IPS-18a (cell line): ENCODE data around the gene RPS6KA6.
"Not testable (repeated sequence)": the region's sequence is repeated elsewhere in the genome, so short reads cannot be mapped to it uniquely, and the experiment has no call there.

ENCODE experiments used
- H3K27ac ChIP-seq: one replicate; pipeline ENCODE4 v1.5.1; 2013; ENCODE audit warnings: low read length
- H3K27me3 ChIP-seq: one replicate; pipeline ENCODE4 v1.6.1; 2013; ENCODE audit warnings: mild to moderate bottlenecking, low read length; ENCODE audit not compliant: control insufficient read depth, insufficient read depth
- H3K36me3 ChIP-seq: one replicate; pipeline ENCODE4 v1.6.1; 2013; ENCODE audit warnings: low read depth, low read length; ENCODE audit not compliant: control insufficient read depth
- H3K4me1 ChIP-seq: one replicate; pipeline ENCODE4 v1.6.1; 2013; ENCODE audit warnings: low read depth, low read length; ENCODE audit not compliant: control insufficient read depth
- H3K4me3 ChIP-seq: one replicate; pipeline ENCODE4 v1.5.1; 2013; ENCODE audit warnings: low read length
- H3K9ac ChIP-seq: one replicate; pipeline ENCODE4 v1.6.1; 2013; ENCODE audit warnings: mild to moderate bottlenecking, low read length, moderate library complexity
- H3K9me3 ChIP-seq: one replicate; pipeline ENCODE4 v1.6.1; 2013; ENCODE audit warnings: low read depth, low read length; ENCODE audit not compliant: control insufficient read depth

RPS6KA6 gene

GRCh38 chrX:84099120-84099519 lies 88.9 kb downstream of the RPS6KA6 start:
- peaks cover 8% of the 10 kb centered on the region for H3K9me3 ChIP-seq
- H3K9ac ChIP-seq, result no peak overlapping the region
- H3K27me3 ChIP-seq, result no peaks in the 10 kb centered on the region
- no peak overlapping the region for H3K4me3 ChIP-seq
- H3K4me1 ChIP-seq, result no peaks in the 10 kb centered on the region
- no peak overlapping the region for H3K27ac ChIP-seq
- no peaks in the 10 kb centered on the region for H3K36me3 ChIP-seq

GRCh38 chrX:84079479-84080197 lies 108.4 kb downstream of the RPS6KA6 start:
- H3K27ac ChIP-seq, H3K9ac ChIP-seq, H3K4me1 ChIP-seq, H3K4me3 ChIP-seq, H3K27me3 ChIP-seq, H3K36me3 ChIP-seq: not testable (repeated sequence)
- H3K9me3 ChIP-seq, result peaks cover 15% of the 10 kb centered on the region

- H3K4me3 ChIP-seq, result no peak overlapping the region
- peaks cover 15% of the 10 kb centered on the region for H3K9me3 ChIP-seq
- no peak overlapping the region for H3K27ac ChIP-seq
- H3K4me1 ChIP-seq, result no peaks in the 10 kb centered on the region
- H3K36me3 ChIP-seq, result no peaks in the 10 kb centered on the region
- H3K9ac ChIP-seq, result no peak overlapping the region
- no peaks in the 10 kb centered on the region for H3K27me3 ChIP-seq
Measured at GRCh38 chrX:84078991-84079390, 109.0 kb downstream of the RPS6KA6 start.

GRCh38 chrX:84064814-84065213 lies 123.2 kb downstream of the RPS6KA6 start:
- H3K27me3 ChIP-seq, result no peaks in the 10 kb centered on the region
- peaks cover 18% of the 10 kb centered on the region for H3K9me3 ChIP-seq

GRCh38 chrX:84064164-84064563 lies 123.8 kb downstream of the RPS6KA6 start:
- no peak overlapping the region for H3K9ac ChIP-seq
- H3K9me3 ChIP-seq, result peaks cover 16% of the 10 kb centered on the region
- no peaks in the 10 kb centered on the region for H3K4me1 ChIP-seq
- no peaks in the 10 kb centered on the region for H3K27me3 ChIP-seq
- no peak overlapping the region for H3K27ac ChIP-seq
- no peaks in the 10 kb centered on the region for H3K36me3 ChIP-seq
- H3K4me3 ChIP-seq, result no peak overlapping the region

More at GRCh38 chrX:84064814-84065213, 123.2 kb downstream of the RPS6KA6 start:
- no peaks in the 10 kb centered on the region for H3K36me3 ChIP-seq
- H3K9ac ChIP-seq, result no peak overlapping the region
- no peak overlapping the region for H3K27ac ChIP-seq
- no peak overlapping the region for H3K4me3 ChIP-seq
- H3K4me1 ChIP-seq, result no peaks in the 10 kb centered on the region

GRCh38 chrX:84047339-84047738 lies 140.7 kb downstream of the RPS6KA6 start:
- Histone ChIP-seq H3K36me3 (no peaks in the 10 kb centered on the region), H3K27me3 (no peaks in the 10 kb centered on the region), H3K27ac (no peak overlapping the region), H3K4me3 (no peak overlapping the region), H3K9ac (no peak overlapping the region), H3K4me1 (no peaks in the 10 kb centered on the region), H3K9me3 (peaks cover 6% of the 10 kb centered on the region)

GRCh38 chrX:84046403-84046984 lies 141.5 kb downstream of the RPS6KA6 start:
- Histone ChIP-seq H3K36me3 (no peaks in the 10 kb centered on the region), H3K27ac (no peak overlapping the region), H3K4me3 (no peak overlapping the region), H3K4me1 (no peaks in the 10 kb centered on the region), H3K27me3 (no peaks in the 10 kb centered on the region), H3K9ac (no peak overlapping the region), H3K9me3 (peaks cover 6% of the 10 kb centered on the region)

GRCh38 chrX:84044051-84044450 lies 143.9 kb downstream of the RPS6KA6 start:
- H3K4me3 ChIP-seq, result no peak overlapping the region
- no peaks in the 10 kb centered on the region for H3K27me3 ChIP-seq
- H3K4me1 ChIP-seq, result no peaks in the 10 kb centered on the region
- H3K9me3 ChIP-seq, result peaks cover 10% of the 10 kb centered on the region
- H3K9ac ChIP-seq, result no peak overlapping the region
- no peaks in the 10 kb centered on the region for H3K36me3 ChIP-seq
- H3K27ac ChIP-seq, result no peak overlapping the region
